Keratinocyte (primary cell): ENCODE results near the gene DISC1.

Experiments
- CTCF ChIP-seq, 3 experiments: IDR thresholded peaks in 1 of 3; conservative IDR thresholded peaks in 1 of 3; optimal IDR thresholded peaks in 1 of 3; 2 replicates in 2 of 3; 3 replicates in 1 of 3; pipeline versions ENCODE3 to v1.5.1; 2011; ENCODE audit warnings: low read length in 3 of 3, mild to moderate bottlenecking in 3 of 3, moderate library complexity in 2 of 3, control low read depth in 1 of 3, inconsistent platforms in 1 of 3; ENCODE audit not compliant: insufficient read depth in 2 of 3; ENCODE audit errors: extremely low read depth in 1 of 3
- EZH2 ChIP-seq: IDR thresholded peaks from one replicate; pipeline ENCODE4 v1.6.1; 2012; ENCODE audit warnings: inconsistent platforms, mild to moderate bottlenecking, low read length, moderate library complexity

- TF ChIP-seq CTCF (optimal IDR thresholded peaks at IDR 0.05 in 1 of 3, IDR thresholded peaks at IDR 0.05 in 1 of 3, conservative IDR thresholded peaks at IDR 0.05 in 1 of 3; ENCODE audit: extremely low read depth in 1 of 3, insufficient read depth in 2 of 3, low read length in 3 of 3) = no peak
- no peak for TF ChIP-seq EZH2
These were observed 339.0 kb downstream of the DISC1 start for GRCh38 chr1:231965615-231966014.
